Chondrocyte (in vitro differentiated cells): ENCODE measurements around the gene ENPEP. TPM values are rescaled to one million over a fixed set of nuclear protein-coding genes. Genes with fewer than 3 reads are reported as not detected.

Experiments
- DNase-seq: peaks from one replicate; pipeline ENCODE4 v3.0.0; 2021; ENCODE audit warnings: mixed read lengths, low spot score
- H3K27ac Mint-ChIP-seq: one replicate; pipeline ENCODE4 v1.8.0; 2021; ENCODE audit warnings: mild to moderate bottlenecking, moderate library complexity, mixed read lengths; ENCODE audit not compliant: unreplicated experiment
- H3K27me3 Mint-ChIP-seq: 2 replicates; pipeline ENCODE4 v1.8.0; 2021; ENCODE audit warnings: low read depth, mixed read lengths
- H3K36me3 Mint-ChIP-seq: 2 replicates; pipeline ENCODE4 v1.8.0; 2021; ENCODE audit warnings: low read depth, mixed read lengths
- H3K4me1 Mint-ChIP-seq: 2 replicates; pipeline ENCODE4 v1.8.0; 2021; ENCODE audit warnings: low read depth, mild to moderate bottlenecking, mixed read lengths
- H3K4me3 Mint-ChIP-seq: one replicate; pipeline ENCODE4 v1.8.0; 2021; ENCODE audit warnings: mild to moderate bottlenecking, moderate library complexity, mixed read lengths; ENCODE audit not compliant: unreplicated experiment
- H3K9me3 Mint-ChIP-seq: 2 replicates; pipeline ENCODE4 v1.8.0; 2021; ENCODE audit warnings: low read depth, mixed read lengths
- CTCF ChIP-seq: fragments of 200-600 bp; sonication (generic); IDR thresholded peaks from 2 replicates; pipeline ENCODE4 v1.5.0; 2021; ENCODE audit warnings: antibody characterized with exemption, mild to moderate bottlenecking, moderate library complexity
- total RNA-seq: library from RNA; stranded (reverse); gene quantifications from 3 replicates; pipeline ENCODE4 v1.2.1, GENCODE V29; 2021

Gene ENPEP
- total RNA-seq, 1 donor from 2014 or later: 2.2 TPM

GRCh38 chr4:110514889-110515479 is 39.0 kb downstream of the ENPEP start:
- no peaks in the 10 kb centered on the region for H3K9me3 Mint-ChIP-seq
- peak; percentile 90 for TF ChIP-seq CTCF
- no peak overlapping the region for H3K27ac Mint-ChIP-seq
- H3K27me3 Mint-ChIP-seq: no peaks in the 10 kb centered on the region
- H3K4me3 Mint-ChIP-seq: no peak overlapping the region
- H3K36me3 Mint-ChIP-seq: no peaks in the 10 kb centered on the region
- peaks cover 3% of the 10 kb centered on the region for H3K4me1 Mint-ChIP-seq
- DNase-seq: no peak

- Mint-ChIP-seq H3K4me1 (peaks cover 3% of the 10 kb centered on the region), H3K4me3 (no peak overlapping the region), H3K9me3 (no peaks in the 10 kb centered on the region), H3K27me3 (no peaks in the 10 kb centered on the region), H3K27ac (no peak overlapping the region), H3K36me3 (no peaks in the 10 kb centered on the region)
- no peak for TF ChIP-seq CTCF
- no peak for DNase-seq
Measured at GRCh38 chr4:110515676-110516075, 39.7 kb downstream of the ENPEP start.

GRCh38 chr4:110516106-110516922 is 40.4 kb downstream of the ENPEP start:
- no peaks in the 10 kb centered on the region for H3K27me3 Mint-ChIP-seq
- no peak for DNase-seq
- no peaks in the 10 kb centered on the region for H3K36me3 Mint-ChIP-seq
- H3K4me3 Mint-ChIP-seq: peak overlapping the region; percentile 41
- peaks cover 3% of the 10 kb centered on the region for H3K4me1 Mint-ChIP-seq
- H3K27ac Mint-ChIP-seq: no peak overlapping the region
- no peaks in the 10 kb centered on the region for H3K9me3 Mint-ChIP-seq
- TF ChIP-seq CTCF: peak; percentile 85

GRCh38 chr4:110518889-110519490 is 43.0 kb downstream of the ENPEP start:
- no peak for DNase-seq
- Mint-ChIP-seq H3K27ac (no peak overlapping the region), H3K27me3 (no peaks in the 10 kb centered on the region), H3K4me1 (peaks cover 3% of the 10 kb centered on the region), H3K9me3 (no peaks in the 10 kb centered on the region), H3K4me3 (no peak overlapping the region), H3K36me3 (no peaks in the 10 kb centered on the region)
- peak; percentile 83 for TF ChIP-seq CTCF

- Mint-ChIP-seq H3K27me3 (no peaks in the 10 kb centered on the region), H3K27ac (no peak overlapping the region), H3K36me3 (no peaks in the 10 kb centered on the region), H3K9me3 (no peaks in the 10 kb centered on the region), H3K4me3 (no peak overlapping the region), H3K4me1 (peaks cover 3% of the 10 kb centered on the region)
- no peak for DNase-seq
- TF ChIP-seq CTCF: no peak
Measured at GRCh38 chr4:110520886-110521285, 44.9 kb downstream of the ENPEP start.
